SW480 (cell line): ENCODE results near the gene ABCF2.

Source experiments
- DNase-seq: peaks from one replicate; pipeline ENCODE4 v3.0.0-alpha.2; 2016; ENCODE audit warnings: low spot score

ABCF2 gene

DNA sequence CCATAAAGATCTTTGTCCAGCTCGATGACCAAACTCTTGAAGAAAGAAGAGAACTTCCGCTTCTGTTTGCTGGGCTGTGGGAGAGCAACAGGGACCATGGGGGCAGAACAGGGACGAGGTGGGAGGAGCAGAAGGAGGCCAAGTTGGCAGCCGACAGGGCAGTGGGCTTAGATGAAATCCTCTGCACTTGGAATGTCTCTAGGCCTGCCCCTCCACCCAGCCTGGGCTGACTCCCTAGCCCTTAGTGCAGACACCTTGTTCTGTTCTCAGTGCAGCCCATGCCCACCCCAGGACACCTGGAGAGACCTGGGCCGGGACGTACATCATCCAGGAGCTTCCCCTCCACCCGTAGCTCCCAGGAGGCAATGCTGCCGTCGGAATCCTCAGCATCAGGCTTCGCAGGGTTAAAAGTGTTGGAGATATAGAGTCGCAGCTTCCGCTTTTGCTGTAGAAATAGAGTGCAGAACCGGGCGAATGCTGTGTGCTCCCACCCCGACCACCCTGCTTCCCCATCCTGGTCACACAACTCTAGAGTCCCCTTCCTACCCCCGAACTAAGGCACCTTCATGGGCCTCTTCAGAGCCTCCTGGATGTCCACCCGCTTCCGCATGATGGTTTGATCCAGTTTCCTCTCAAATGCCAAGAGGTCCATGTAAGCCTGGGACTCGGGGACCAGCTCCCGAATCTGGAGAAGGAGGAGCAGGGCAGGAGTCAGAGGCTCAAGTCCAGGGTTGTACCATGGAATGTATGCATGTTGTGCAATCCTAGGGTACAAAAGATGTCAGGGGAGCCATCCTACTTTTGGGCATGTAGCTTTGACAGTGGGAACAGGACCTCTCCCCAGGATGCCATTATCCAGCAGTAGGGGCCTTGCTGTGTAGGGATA lies 15.4 kb upstream of the ABCF2 start:
- DNase-seq = no peak

DNA sequence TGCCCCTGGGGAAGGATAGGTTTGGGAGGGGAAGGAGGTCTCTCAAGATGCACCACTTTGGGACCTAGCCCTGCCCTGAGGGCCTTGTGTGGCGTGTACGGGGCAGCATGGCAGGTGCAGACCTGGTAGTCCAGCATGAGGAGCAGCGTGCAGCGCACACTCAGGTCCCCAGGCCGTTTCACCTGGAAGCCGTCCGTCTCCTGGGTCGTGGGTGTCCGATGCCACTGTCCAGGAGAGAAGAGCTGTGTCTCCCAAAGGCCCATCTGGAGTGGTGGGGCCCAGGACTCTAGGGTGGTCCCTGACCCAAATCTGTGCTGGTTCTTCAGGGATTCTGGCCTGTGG lies 14.7 kb upstream of the ABCF2 start:
- no peak for DNase-seq

DNA sequence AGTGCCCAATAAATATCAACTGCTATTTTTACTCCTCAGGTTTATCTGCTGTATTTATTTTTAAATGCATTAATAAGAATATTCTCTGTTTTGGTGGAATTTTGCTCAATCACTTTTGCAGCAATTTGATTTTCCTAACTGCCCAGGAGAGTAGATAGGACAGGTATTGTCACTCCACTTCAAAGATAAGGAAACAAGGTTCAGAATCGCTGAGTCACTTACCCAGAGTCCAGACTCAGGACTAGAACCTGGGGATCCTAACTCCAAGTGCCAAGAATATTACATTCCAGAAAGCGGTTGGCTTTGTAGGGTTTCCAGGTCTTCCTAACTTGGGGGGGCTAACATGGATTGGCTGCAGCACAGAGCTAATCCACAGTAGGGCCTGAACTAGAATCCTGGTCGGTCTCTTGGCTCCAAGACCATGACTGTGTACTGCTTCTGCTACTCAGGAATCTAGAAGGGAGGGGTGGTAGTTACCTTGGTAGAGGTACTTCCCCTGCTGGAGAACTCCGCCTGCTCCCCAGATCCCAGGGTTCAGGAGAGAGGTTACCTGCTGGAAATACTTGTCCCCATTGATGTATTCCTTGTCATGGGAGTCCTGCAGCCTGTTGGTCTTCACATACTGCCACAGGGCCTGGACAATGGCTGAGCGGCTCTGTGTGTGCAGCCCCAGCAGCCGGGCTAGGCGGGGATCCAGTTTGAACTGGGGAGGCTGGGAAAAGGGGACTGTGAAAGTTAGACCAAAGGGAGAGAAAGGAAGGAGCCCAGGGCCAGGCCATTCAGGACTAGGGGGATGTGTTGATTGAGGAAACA lies 14.1 kb upstream of the ABCF2 start:
- no peak for DNase-seq

DNA sequence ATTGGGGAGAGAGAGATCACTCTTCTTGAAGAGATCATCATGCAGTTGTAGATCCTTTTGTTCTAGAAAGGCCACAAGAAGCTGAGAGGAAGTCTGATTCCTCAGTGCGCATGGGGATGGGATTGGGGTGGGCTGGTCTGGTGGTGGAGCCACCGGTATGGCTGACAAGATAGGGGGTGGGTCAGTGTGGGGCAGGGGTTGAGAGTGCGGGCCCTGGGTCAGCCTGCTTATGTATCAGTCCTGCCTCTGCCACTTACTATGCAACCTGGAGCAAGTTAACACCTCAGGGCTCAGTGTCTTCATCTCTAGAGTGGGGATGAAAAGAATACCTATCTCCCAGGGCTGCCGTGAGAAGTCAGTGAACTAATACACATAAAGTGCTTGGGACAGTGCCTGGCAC lies 13.5 kb upstream of the ABCF2 start:
- DNase-seq = no peak

DNA sequence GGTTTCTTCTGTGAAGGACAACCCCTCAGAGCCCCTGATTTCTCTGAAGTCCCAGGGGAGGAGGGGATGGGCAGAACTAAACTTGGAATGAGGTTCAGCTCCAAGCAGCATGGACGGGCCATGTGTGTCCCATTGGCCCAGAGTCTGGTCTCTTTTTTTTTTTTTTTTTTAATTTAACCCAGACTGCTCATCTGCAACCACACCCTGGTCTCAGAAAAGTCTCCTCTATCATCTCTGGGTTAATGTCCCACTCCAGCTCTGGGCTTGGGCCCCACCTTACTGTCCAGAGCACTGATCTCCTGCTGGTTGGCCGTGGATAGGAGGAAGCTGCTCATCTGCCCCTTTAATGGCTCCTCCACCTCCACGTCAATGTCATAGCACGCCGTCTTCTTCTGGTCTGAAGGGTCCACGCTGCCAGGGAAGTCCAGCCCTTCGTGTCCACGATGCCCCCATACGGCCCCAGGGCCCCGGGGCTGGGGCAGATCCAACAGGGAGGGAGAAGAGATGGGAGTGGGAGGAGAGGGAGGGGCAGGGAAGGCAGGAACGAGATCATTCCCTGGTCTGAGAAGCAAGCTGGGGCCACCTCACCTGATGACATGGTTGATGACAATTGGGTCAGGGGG lies 12.9 kb upstream of the ABCF2 start:
- DNase-seq = no peak

DNA sequence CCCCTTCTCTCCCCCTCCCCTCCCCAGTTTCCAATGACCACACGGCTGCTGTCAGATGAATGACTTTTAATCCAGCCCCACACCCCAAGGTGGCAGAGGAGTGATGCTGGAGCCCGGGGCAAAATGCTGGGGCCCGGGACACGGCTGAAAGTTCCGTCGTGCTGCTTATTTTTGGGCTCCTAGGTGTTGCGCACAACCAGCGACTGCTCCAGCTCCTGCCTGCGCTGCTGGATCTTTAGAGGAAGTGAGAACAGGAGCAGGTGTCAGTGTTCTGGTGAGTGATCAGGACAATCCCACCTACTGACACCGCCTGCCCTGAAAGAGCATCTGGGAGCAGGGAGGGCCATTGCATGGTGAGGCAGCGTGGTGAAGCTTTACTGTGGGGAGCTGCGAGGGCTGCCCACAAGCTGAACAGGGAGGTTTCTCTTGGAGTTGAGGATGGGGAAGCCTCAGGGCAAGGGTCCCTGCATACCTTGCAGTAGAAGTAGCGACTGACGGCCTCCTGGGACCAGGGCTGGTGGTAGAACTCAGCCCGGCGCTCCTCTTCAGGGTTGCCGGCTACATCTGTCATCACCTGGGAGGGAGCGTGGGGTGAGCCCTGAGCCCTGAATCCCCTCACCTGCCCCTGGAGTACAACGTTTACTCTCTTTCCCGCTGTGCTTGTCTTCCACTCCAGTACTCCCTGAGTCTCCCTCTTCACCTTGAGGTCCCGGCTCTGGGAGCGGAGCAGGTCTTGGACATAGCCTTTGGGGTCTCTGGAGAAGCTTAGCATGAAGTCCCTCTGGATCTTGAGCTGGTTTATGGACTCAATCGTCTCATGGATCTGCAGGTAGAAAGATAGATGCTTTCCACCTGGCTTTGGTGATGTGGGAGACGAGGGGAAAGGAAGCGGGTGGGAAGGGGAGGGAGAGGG lies 12.2 kb upstream of the ABCF2 start:
- DNase-seq = no peak

DNA sequence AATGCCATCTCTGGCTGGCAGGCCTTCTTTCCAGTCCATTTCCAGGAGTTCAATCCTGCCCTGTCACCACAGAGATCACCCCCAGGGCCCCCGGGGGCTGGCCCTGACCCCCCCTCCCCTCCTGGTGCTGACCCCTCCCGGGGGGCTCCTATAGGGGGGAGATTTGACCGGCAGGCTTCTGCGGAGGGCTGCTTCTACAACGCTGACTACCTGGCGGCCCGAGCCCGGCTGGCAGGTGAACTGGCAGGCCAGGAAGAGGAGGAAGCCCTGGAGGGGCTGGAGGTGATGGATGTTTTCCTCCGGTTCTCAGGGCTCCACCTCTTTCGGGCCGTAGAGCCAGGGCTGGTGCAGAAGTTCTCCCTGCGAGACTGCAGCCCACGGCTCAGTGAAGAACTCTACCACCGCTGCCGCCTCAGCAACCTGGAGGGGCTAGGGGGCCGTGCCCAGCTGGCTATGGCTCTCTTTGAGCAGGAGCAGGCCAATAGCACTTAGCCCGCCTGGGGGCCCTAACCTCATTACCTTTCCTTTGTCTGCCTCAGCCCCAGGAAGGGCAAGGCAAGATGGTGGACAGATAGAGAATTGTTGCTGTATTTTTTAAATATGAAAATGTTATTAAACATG lies 11.3 kb upstream of the ABCF2 start:
- no peak for DNase-seq

DNA sequence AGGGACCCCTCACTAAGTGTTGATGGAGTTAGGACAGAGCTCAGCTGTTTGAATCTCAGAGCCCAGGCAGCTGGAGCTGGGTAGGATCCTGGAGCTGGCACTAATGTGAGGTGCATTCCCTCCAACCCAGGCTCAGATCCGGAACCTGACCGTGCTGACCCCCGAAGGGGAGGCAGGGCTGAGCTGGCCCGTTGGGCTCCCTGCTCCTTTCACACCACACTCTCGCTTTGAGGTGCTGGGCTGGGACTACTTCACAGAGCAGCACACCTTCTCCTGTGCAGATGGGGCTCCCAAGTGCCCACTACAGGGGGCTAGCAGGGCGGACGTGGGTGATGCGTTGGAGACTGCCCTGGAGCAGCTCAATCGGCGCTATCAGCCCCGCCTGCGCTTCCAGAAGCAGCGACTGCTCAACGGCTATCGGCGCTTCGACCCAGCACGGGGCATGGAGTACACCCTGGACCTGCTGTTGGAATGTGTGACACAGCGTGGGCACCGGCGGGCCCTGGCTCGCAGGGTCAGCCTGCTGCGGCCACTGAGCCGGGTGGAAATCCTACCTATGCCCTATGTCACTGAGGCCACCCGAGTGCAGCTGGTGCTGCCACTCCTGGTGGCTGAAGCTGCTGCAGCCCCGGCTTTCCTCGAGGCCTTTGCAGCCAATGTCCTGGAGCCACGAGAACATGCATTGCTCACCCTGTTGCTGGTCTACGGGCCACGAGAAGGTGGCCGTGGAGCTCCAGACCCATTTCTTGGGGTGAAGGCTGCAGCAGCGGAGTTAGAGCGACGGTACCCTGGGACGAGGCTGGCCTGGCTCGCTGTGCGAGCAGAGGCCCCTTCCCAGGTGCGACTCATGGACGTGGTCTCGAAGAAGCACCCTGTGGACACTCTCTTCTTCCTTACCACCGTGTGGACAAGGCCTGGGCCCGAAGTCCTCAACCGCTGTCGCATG lies 10.5 kb upstream of the ABCF2 start:
- DNase-seq = no peak

DNA sequence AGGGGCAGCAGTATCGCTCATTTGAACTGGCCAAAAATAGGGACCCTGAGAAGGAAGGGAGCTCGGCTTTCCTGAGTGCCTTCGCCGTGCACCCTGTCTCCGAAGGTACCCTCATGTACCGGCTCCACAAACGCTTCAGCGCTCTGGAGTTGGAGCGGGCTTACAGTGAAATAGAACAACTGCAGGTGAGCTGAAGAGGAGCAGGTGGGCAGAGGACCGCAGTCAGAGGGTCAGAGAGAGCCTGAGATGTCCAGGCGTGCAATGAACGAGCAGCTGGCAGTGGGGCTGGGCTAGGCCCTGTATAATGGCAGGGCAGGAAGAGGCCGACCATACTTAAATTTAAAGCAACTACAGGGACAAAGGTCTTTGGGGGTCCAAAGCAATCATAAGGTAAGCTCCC lies 9.4 kb upstream of the ABCF2 start:
- DNase-seq = no peak

DNA sequence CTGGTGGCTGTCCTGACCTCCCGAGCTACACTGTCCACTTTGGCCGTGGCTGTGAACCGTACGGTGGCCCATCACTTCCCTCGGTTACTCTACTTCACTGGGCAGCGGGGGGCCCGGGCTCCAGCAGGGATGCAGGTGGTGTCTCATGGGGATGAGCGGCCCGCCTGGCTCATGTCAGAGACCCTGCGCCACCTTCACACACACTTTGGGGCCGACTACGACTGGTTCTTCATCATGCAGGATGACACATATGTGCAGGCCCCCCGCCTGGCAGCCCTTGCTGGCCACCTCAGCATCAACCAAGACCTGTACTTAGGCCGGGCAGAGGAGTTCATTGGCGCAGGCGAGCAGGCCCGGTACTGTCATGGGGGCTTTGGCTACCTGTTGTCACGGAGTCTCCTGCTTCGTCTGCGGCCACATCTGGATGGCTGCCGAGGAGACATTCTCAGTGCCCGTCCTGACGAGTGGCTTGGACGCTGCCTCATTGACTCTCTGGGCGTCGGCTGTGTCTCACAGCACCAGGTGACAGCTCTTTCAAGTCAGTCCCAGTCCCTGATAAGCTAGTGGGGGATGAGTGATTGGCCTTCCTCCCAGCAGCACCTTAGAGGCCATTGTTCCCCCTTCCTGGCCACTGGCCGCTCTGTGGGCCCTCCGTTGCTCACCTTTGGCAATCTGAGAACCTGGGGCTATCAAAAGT lies 8.2 kb upstream of the ABCF2 start:
- DNase-seq = no peak

DNA sequence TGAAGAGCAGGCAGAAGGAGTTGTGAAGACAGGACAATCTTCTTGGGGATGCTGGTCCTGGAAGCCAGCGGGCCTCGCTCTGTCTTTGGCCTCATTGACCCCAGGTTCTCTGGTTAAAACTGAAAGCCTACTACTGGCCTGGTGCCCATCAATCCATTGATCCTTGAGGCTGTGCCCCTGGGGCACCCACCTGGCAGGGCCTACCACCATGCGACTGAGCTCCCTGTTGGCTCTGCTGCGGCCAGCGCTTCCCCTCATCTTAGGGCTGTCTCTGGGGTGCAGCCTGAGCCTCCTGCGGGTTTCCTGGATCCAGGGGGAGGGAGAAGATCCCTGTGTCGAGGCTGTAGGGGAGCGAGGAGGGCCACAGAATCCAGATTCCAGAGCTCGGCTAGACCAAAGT lies 6.8 kb upstream of the ABCF2 start:
- no peak for DNase-seq

DNA sequence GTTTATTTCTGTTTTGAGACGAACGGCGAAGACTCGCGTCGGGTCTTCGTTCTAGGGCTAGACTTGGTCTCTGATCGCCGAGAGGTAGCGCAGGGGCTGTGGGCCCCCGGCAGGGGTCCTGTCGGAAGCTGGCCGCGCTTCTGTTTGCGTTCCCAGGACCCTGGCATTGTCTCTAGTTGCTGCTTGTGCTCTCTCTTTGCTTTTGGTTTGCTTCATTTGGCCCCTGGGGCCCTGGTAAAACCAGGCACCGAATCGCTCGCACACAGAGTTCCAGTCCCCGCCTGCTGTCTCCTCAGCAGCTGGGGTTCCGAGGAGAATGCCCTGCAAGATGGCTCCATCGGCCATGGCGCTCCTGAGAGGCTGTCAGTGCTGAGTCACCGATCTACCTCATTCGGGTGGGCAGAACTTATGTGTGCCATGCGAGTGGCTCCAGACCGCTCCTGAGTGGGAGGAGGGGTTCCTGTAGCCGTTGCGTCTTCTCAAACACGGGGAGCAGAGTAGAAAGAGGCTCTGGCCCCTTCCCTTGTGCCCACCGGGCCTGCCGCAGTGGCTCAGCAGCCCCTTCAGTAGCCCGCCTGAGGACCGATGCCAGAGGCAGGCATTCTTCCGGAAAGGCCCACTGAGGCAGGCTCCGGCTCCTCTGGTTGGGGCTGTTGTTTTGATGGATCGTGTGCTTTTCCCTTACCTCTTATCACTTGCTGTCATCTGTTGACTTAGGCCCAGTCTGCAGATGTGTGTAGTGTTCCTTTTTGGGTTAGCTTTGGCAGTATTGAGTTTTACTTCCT lies 6.1 kb upstream of the ABCF2 start:
- DNase-seq = peak; percentile 57

DNA sequence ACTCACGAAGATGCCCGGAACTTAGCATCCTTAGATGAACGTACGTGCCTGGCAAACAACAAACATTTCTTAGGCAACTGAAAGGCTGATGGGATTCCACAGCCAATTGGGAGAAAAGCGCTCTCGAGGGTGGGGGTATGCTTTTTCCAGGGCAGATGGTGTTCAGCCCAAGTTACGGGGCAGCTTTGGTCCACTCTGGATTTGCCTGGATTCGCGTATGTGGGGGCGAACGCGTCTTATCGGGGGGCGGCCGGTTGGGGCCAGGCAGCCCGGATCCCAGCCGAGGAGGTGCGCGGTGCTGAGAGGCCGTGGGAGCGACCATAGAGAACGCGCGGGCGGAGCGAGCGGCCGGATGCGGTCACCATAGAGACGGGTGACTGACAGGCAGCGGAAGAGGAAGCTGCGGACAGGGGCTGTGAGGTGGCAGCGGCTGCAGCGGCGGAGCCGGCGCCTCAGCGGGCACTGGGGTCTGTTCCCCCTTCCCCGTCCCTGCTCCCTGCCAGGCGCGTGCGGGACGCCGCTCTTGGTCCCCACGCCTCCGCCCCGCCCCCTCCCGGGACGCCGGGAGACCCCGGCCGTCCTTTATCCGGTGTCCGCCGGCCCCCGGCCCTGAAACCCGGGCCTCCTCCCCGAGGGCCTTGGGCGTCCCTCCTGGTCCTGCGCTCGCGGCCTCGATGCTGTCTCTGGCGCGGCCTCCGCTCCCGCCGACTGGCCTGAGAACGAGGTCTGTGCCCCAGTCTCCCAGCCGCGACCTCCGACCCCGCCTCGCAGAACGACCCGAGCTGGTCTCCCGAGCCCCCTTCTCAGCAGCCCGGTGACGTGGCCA lies 5.3 kb upstream of the ABCF2 start, which contains the start of gene CHPF2:
Gene CHPF2, plus strand, starts transcription at position 393 of the 826 bp plus-strand sequence. CDS start 1,529 bp downstream, outside the sequence.
- peak; percentile 87 for DNase-seq

DNA sequence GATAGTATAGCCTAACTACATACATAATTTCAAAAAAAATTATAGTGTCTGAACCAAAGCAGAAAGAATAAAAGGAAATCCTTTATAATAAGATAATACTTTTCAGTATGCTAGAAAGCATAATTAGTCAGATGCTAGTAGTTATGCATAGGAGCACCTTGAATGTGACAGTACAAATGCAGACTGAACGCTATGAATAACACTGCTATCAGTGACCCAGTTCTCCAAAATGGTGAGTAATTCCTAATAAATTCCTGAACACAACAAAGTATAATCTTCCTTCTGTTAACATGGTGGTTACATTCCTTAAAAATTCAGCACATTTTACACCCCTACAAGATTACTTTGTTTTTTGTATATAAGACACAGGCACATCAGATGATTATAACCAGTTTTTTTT lies 4.1 kb upstream of the ABCF2 start:
- DNase-seq = no peak

DNA sequence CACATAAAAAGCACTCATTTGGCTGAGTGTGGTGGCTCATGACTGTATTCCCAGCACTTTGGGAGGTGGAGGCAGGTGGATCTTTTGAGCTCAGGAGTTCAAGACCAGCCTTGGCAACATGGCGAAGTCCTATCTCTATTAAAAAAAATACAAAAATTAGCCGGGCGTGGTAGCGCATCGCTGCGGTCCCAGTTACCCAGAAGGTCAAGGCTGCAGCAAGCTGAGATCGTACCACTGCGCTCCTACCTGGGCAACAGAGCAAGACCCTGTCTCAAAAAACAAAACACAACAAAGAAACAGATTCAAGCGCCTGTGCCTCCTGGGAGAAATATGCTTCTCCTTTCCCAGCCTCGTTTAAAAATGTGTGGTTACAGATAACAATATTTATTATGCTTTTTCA lies 2.2 kb upstream of the ABCF2 start:
- no peak for DNase-seq

DNA sequence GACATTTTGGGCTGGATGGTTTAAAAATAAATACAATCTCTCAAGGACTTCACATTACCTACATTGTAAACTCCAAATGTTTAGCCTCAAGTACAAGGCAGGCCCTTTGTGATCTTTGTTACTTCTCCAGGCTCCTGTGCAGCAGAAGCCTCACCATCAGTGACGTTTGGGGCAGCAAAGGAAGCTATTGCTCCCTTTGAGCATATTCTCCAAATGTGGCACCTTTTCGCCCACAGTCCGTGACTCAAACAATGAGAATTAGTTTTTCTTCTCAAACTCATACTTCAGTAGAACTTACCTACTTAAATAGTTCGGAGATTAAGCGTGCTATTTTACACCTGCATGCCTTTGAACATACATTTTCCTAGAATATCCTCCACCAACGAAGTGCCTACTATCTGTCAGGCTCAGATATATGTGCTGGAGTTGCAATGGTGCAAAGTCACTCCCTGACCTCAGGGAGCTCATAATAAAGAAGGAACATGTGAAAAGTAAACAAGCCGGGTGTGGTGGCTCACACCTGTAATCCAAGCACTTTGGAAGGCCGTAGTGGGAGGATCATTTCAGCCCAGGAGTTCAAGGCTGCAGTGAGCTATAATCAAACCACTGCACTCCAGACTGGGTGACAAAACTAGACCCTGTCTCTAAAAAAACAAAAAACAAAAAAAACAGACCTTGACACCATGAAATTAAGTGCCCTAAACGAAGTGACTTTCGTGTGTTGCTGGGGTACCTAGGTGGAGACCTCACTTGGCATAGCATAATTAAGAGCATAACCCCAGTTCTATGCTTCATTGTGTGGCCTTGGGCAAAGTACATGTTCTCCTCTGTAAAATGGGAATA lies 1.2 kb upstream of the ABCF2 start:
- DNase-seq = no peak

DNA sequence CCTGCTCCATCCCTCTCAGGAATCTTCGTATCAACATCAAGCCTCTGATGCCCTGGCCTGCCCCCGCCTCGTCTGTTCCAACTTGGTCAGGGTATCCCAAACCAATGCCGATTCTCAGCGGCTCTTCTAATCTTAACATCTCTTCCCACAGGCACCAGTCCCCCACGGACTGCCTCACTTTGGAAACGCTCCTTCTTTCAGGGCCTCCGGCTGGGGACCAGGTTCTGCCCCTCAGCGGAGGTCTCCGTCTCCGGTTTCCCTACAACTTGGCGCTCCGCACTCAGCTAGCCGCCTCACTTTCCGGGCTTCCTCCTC lies 488 bp downstream of the ABCF2 start:
- DNase-seq = no peak
